Lung microvascular endothelial cell (primary cell): ENCODE results near the gene ZNFX1. TPM values are rescaled to one million over a fixed set of nuclear protein-coding genes. Genes with fewer than 3 reads are reported as not detected.
"Not testable (repeated sequence)": the region's sequence is repeated elsewhere in the genome, so short reads cannot be mapped to it uniquely, and the experiment has no call there.

Experiments used
- DNase-seq, 2 donors: peaks; one replicate each; pipeline versions ENCODE4 v3.0.0 to v3.0.0-alpha.2; 2010; ENCODE audit warnings: low read depth in 2 of 2
- total RNA-seq: library from RNA; depleted of rRNA; stranded (reverse); fragments of >200 nt; gene quantifications from 2 replicates; pipeline ENCODE4 v1.2.1, GENCODE V29; 2014

The ZNFX1 gene
- total RNA-seq: 20.9 and 23.0 TPM in 2 replicates

DNA sequence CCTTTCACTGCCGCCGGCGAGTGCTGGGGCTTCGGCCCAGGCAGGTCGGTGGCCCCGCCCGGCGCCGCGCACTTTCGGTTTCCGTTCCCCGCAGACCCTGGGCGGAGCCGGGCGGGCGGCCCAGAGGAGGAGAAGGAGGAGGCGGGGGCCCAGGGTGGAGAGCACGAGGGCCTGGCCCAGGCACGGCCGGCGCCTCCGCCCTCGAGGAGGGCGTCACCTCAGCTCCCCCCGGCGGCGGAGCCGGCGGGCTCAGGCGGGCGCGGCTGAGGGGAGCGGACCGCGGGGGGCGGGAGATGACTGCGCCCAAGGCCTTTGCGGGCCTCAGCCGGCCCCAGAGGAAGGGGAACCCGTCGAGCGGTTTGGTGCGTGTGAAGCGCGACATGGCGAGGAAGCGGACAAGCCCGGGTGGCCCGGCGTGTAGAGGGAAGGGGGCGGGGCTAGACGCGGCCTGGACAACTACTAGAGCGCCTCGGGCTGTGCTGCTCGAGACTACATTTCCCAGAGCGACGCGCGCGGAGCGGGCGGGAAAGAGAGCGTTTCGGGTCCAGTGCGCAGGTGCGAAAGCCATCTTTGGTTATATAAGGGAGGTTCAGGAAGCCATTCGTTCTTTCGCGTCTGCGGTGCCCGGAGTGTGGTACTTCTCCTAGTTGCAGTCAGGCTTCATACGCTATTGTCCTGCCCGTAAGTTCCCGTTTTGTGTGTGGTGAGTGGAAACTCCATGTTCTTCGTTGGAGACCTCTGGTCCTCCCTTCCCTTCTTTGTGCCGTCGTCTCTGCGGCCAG, at the start of gene ZNFX1:
Gene ZNFX1 (minus strand): TSS at position 22 of the 782 bp plus-strand sequence. CDS start 2,218 bp downstream, outside the sequence.
- DNase-seq: peak; percentile 98 to 99

DNA sequence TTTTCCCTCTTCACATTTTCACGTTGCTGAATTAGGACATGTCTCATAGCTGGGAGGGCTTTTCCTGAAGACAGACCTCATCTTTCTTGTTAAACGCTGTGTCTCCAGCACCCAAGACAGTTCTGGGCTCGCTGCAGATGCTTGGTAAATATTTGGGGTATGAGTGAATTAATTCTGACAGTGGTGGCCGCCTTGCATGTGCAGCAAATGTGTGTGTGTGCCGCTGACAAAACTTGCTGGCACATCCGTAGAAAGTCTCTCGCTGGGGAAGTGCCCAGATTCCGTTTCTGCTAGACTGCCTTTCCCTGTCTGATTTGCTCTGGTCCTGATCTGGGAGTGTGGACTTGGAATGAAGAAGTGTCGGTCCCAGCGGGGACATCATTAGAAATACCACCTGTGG, 48.2 kb upstream of the ZNFX1 start:
- DNase-seq: no peak

DNA sequence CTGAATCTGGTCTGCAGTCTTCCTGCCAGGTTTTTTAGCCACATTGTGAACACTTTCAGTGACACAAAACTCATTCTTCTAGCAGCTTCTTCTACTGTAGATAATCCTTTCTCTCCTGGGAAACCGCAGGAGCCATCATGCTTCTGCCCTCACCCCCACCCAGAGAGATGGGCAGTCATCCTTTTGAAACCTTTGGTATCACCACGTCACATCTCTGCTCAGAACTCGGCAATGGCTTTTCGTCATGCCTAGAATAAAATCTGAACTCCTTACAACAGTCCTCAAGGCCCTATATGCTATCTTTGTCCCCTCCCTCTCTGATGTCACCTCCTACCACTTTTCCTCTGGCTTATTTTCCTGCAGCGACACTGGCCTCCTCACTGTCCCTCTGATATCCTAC, 46.4 kb upstream of the ZNFX1 start:
- DNase-seq: no peak

DNA sequence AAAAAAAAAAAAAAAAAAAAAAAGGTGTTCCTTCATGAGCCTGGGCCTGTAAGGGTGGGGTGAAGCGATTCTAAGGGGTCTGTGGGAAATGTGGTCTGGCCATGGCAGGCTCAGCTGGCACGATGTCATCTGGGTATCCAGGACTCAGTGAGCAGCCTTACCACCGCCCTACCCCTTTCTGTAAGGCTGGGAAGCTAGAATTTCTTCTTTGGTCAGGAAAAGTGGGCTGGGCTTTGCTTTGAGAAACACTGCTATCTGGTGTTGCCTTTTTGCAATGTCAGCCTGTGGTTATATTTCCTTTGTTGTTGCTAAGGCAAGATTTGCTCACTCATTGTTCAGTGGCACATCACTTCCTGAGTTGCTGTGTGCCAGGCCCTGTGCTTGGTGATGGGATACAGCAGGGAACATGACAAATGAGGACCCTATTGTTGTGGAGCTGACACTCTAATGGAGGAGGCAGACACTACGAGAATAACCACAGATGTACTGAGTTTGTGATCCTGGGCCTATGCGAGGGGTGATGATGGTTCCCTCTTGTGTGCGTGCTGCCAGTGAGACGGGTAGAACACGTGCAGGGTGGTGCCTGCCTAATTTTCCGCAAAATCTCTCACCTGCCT, 45.9 kb upstream of the ZNFX1 start:
- peak; percentile 86 to 94 for DNase-seq

DNA sequence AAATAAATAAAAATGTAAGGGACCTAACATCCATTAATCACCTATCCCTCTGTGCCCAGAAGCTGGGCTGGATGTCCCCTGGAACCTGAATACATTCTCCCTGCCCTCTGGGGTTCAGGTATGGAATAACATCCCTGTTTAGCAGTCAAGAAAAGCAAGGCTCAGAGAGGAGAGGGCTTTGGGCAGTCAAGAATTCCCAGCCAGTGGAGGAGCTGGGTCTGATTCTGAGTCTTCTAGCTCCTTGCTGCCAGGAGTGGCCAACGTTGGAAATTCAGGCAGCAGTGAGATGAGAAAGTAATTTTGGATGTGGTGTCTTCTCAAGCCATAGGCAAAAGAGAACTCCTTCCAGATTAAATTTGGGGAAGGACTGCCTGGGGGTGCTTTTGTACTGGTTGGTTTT, 42.6 kb upstream of the ZNFX1 start:
- peak; percentile 15 to 49 for DNase-seq

DNA sequence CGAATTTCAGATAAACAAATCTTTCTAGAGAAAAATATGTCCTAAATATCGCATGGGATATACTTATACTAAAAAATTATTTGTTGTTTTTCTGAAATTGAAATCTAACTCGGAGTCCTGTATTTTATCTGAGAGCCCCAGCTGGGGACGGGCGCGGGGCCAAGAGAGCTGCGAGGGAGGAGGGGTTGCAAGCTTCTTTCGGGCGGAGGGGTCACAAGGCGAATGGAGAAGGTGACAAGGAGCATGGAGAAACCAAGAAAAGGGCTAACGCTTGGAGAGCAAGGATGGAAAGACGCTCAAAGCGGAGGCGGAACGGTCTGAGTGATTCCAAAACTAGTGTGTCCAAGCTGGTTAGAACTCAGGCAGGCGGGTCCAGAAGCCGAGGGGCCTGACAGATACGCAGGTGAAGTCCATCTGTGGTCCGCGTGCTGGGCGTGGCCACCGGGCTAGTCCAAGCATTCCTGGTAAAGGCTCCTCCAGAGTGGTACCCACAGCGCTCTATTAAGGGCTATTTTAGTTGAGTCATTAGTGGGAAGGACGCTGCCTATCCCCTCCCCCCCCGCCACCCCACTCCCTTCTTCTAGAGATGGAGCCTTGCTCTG, 41.5 kb upstream of the ZNFX1 start:
- no peak for DNase-seq

DNA sequence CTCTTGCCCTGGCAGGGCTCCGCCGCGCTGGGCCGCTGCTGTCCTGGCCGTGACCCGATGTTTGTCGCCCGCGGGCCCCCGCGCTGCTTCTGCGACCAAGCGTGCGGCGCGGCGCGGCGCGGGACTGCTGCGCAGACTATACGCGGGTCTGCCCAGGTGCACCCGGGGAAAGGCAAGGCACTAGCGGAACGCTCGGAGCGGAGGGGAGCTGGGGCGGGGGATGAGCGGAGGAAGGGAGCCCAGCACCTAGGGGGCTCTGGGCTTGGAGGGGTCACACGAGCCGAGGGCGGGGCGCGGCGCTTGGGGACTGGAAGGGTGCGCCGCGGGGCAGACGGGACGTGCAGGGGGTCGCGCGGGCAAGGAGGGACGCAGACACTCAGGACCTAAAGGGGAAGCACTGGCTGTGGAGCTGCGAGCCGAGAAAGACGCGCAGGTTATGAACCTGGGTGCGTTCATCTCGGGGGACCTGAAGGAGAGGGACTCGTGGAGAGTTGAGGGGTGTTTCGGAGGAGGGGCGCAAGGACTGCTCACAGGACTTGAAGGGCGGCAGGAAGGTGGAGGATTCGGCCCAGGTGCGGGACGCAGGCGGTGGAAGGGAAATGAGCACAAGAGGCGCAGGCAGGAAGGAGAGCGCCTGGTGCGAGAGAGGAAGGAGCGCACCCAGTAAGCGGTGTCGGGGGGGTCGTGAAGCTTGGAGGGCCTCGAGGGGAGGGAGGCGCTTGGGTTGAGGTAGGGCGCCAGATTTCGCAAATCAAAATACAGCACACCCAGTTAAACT, 40.8 kb upstream of the ZNFX1 start:
- DNase-seq: peak in 1 of 2 donors; percentile 13

DNA sequence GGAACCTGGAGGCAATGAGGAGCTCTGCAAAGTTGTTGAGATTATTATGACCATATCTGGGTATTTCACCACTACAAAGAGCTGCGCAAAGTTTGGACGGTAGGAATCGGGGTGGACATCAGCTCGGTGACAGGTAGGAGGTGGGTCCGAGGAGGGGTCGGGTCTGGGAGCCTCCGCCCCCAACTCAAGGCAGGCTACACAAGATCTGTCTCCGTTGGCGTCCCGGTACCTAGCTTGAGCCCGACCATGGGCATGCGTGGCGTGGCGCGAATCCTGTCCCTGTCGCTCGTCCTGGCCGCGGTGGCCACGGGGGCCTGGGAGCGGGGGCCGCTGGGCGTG, 40.2 kb upstream of the ZNFX1 start:
- no peak for DNase-seq

DNA sequence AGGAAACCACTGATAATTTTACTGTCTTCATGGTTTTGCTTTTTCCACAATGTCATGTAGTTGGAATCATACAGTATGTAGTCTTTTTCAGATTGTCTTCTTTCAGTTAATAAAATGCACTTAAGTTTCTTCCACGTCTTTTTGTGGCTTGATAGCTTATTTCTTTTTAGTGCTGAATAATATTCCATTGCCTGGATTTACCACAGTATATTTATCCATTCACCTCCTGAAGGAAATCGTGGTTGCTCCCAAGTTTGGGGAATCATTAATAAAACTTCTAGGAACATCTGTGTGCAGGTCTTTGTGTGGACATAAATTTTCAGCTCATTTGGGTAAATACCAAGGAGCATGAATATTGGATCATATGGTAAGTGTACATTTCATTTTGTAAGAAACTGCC, 38.8 kb upstream of the ZNFX1 start:
- DNase-seq: no peak

DNA sequence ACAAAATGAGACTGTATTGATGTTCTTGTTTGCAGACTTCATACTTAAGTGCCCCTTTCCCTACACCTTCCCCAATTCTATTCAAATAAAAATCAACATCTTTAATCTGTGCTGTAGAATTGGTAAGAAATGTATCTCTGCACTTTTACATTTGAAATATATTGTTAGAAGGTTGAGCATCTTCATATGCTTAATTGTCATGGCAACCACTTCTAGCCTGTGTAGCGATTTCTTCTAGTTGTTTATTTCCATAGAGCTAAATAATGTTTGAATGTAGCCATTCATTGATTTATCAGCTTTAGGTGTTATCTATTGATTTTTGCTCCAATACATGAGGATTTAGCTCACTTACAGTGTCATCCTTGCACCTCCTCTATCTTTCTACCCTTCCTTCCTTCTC, 37.7 kb upstream of the ZNFX1 start:
- no peak for DNase-seq

DNA sequence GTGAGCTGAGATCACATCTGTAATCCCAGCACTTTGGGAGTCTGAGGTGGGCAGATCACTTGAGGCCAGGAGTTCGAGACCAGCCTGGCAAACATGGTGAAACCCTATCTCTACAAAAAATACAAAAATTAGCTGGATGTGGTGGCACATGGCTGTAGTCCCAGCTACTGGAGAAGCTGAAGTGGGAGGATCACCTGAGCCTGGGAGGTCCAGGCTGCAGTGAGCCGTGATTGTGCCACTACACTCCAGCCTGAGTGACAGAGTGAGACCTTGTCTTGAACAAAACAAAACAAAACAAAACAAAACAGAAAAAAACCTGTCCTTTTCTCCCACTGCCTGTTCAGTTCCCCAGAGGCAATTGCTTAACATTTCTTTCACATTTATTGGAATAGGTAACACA, 36.2 kb upstream of the ZNFX1 start:
- not testable (repeated sequence) for DNase-seq

DNA sequence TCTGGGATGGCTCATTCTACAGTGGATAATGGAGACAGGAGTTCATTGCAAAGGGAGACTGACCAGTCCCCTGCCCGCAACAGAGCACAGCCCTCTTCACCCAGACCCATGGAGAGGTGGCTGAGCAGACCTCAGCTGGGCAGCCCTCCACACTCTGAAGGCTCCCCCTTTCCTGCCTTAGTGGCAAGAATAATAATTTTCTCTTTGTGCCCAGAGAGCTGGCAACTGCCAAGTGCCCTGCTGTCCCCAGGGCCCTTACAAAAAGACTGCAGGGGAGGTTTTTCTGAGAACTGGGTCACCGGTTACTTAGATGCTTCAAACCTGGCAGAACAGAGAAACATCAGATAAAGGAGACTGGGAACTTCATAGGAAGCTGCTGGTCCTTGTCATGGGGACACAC, 35.4 kb upstream of the ZNFX1 start:
- no peak for DNase-seq

DNA sequence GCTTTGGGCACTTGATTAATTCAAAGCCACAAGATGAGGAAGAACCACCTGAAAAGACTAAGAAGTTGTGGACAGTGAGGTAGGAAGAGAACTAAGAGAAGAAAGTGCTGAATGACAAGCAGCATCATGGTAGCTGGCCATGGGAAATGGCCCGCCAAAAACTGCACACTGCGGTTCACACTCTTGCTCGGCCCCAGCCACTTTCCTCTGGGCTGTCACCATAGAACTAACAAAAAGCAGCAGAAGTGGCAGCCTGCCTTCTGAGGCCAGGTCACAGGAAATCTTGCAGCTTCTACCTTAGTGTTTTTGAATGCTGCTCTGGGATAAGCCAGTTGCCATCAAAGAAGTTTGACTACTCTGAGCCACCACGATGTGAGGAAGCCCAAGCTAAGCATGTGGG, 34.8 kb upstream of the ZNFX1 start:
- no peak for DNase-seq

DNA sequence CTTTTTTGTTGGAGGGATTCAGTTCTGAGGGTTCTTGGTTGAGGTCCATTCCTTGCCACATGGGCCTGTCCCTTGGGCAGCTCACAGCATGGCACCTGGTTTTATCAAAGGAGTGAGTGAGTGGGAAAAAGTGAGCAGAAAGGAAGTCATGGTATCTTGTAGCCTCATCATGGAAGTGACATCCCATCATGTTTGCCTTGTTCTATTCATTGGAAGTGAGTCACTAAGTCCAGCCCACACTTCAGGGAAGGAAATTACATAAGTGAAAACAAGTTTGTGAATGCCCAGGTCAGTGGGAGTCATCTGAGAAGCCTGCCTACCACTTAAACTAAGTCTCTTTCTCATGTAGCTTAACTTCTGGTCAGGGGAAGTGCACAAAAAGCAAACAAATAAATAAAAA, 32.8 kb upstream of the ZNFX1 start:
- peak; percentile 71 to 77 for DNase-seq

DNA sequence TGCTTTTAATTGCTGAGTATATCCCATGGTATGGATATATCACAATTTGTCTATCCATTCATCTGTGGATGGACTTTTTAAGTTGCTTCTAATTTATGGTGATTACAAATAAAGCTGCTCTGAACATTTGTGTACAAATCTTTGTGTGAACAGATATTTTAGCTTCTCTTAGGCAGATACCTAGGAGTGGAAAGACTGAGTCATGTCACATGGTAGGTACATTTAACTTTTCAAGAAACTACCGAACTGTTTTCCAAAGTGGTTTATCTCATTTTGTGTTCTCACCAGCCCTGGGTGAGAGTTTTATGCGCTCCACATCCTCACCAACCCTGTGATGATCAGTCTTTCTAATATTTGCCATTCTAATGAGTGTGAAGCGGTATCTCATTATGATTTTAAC, 31.0 kb upstream of the ZNFX1 start:
- no peak for DNase-seq

DNA sequence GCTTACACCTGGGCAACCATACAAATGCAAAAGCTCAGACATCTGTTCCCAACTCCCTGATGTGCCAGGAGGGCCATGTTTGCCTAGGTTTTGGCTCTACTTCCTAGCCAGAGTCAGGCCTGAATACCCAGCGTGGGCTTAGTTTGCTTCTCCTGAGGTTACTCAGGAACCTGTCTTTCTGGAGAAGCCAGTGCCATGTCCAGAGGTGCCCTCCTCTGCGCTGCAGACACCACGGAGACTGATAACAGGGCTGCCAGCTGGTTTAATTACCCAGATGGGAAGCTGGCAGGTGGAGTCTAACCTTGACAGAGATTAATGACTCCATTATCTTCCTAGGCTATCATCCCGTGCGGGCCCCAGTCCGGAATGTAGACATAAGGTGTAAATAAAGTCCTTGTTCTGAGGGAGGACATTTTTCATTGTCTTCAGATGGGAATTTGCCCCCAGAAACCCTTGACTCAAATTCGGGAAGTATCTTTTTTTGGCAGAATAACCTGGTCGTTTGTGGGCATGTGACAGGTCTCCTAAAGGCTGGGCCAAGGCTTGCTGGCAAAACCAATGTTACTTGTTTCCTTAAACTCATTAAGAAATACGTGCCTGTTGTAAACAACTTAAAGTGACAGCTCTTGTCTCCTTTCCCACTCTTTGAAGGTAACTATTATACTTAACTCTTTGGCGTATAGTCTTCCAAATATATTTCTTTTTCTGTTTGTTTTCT, 29.2 kb upstream of the ZNFX1 start:
- no peak for DNase-seq

DNA sequence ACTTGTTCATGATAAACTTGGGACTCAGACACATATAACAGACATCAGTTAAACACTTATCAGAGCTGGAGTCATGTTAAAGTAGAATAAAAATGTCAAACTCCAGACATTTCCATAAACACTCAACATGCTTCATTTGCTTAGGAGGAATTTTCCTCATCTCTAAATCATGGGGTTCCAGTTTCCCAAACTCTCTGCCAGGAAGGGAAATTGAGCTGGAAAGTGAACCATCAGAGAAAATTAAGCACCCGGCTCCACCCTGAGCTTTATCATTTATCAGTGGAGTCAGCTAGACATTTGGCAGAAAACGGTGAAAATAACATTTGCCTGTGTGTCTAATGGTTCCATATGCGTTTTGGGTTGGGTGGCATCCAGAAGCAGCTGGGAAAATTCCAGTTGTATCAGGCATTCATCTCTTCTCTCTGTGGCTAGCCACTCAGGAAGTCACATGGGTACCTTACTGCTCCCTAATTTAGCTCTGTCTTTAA, 25.3 kb upstream of the ZNFX1 start:
- DNase-seq: peak in 1 of 2 donors; percentile 64

DNA sequence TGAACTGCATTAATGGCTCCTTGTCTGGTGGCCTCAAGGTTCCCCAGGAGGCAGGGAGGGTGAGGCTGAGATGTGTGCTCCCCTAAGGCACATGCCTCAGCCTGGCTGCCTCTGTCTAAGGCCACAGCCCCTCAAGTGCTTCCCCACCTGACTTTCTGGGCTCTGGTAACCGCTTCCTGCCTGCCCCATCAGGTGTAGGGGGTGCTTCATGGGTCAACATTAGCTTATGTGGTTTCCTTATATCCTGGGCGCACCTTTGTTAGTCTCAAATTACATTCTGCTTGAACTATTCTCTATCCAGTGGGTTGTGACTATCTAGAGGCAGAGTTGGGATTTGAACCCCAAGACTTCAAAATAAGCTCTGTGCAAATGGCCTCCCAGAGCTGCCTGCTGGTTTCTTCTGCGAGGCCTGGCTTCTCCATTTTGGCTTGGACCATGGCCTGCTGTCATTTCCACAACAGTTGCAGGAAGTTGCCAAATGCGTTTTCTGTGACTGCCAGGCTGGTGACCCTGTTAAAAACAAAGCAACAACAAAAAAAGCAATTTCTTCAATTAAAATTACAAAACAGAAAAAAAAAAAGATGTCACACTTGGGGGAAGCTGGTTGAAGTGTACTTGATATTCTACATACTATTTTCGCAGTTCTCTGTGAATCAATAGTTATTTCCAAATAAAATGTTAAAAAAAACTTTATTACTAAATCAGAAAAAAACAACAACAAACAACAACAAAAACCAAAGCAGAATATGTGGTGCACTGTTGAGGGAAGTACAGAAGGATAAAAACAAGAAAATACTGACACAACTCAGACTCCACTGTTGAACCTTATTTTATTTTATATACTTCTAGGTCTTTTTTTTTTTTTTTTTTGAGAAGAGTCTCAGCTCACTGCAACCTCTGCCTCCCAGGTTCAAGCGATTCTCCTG, 20.0 kb upstream of the ZNFX1 start:
- peak in 1 of 2 donors; percentile 67 for DNase-seq

DNA sequence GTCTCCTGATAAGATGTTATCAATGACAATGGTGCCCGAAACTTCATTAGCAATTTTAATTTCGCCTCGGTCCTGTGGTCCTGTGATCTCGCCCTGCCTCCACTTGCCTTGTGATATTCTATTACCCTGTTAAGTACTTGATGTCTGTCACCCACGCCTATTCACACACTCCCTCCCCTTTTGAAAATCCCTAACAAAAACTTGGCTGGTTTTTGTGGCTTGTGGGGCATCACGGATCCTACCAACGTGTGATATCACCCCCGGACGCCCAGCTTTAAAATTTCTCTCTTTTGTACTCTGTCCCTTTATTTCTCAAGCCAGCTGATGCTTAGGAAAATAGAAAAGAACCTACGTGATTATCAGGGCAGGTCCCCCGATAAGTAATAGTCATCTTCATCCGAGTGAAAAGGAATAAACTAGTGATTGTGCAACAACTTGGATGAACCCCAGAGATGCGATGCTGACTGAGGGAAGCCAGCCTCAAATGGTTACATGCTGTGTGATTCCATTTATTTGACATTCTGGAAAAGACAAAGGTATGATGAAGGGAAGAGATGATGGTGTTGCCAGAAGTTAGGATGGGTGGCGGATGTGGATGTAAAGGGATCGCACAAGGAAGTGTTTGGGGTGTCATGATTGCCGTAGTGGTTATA, 16.3 kb upstream of the ZNFX1 start:
- not testable (repeated sequence) for DNase-seq

DNA sequence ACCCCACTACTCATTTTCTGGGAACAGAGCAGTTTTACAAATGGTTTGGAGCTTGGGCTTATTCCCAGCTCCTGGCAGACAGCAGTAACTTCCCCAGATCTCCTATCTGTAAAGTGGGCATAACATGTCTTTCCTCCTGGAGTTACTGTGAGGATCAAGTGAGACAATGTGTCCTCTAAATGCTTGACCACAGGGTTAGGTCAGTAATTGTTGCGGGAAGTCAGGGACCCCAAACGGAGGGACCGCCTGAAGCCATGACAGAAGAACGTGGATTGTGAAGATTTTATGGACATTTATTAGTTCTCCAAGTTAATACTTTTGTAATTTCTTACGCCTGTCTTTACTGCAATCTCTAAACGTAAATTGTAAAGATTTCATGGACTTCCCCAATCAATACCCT, 15.3 kb upstream of the ZNFX1 start:
- no peak for DNase-seq
